PC-3 (cell line): ENCODE measurements around the gene TNRC18. TPM values are rescaled to one million over a fixed set of nuclear protein-coding genes. Genes with fewer than 3 reads are reported as not detected.

Experiments
- ATAC-seq: fragments of 200-7000 bp; cut with Tn5 transposase; 2 replicates; pipeline ENCODE4 v1.9.1; 2020; ENCODE audit warnings: mild to moderate bottlenecking, moderate library complexity
- BruUV-seq: library from RNA; stranded (reverse); fragments of 400-500 nt; replicated peaks from 2 replicates; lab custom pipeline; 2021; lab: Mats Ljungman, UMichigan
- CTCF ChIA-PET: fragments of 300-600 bp; sonication (Branson Sonifier 250); formaldehyde crosslinking; loops from one replicate; lab custom pipeline; 2022; ENCODE audit warnings: antibody characterized with exemption; lab: Charles Lee
- POLR2A ChIA-PET: fragments of 300-600 bp; sonication (Branson Sonifier 250); formaldehyde crosslinking; loops from one replicate; lab custom pipeline; 2022; ENCODE audit warnings: antibody characterized with exemption; ENCODE audit not compliant: unreplicated experiment; lab: Charles Lee
- DNase-seq: peaks from one replicate; pipeline ENCODE4 v3.0.0-alpha.2; 2015
- H2AFZ ChIP-seq: fragments of 300-600 bp; sonication (generic); 2 replicates; pipeline ENCODE4 v1.6.0; 2016; ENCODE audit warnings: antibody characterized with exemption, low read length
- H3F3A ChIP-seq: fragments of 300-600 bp; sonication (generic); one replicate; pipeline ENCODE4 v1.6.0; 2017; ENCODE audit warnings: antibody characterized with exemption, low read length, control low read depth, mild to moderate bottlenecking; ENCODE audit not compliant: unreplicated experiment
- H3K27ac ChIP-seq: fragments of 300-600 bp; sonication (generic); 2 replicates; pipeline ENCODE4 v1.5.1; 2016; ENCODE audit warnings: mild to moderate bottlenecking, low read length
- H3K27me3 ChIP-seq: fragments of 300-600 bp; sonication (generic); 2 replicates; pipeline ENCODE4 v1.6.1; 2016; ENCODE audit warnings: low read length, mixed read lengths
- H3K36me3 ChIP-seq: fragments of 300-600 bp; sonication (generic); 2 replicates; pipeline ENCODE4 v1.6.1; 2016; ENCODE audit warnings: low read depth, mixed run types, low read length, mixed read lengths
- H3K4me1 ChIP-seq: fragments of 300-600 bp; sonication (generic); 2 replicates; pipeline ENCODE4 v1.5.1; 2016; ENCODE audit warnings: low read length; ENCODE audit not compliant: insufficient read depth
- H3K4me2 ChIP-seq: fragments of 300-600 bp; sonication (generic); 2 replicates; pipeline ENCODE4 v1.6.0; 2016; ENCODE audit warnings: low read length
- H3K4me3 ChIP-seq: fragments of 300-600 bp; sonication (generic); 2 replicates; pipeline ENCODE4 v1.5.1; 2016; ENCODE audit warnings: mild to moderate bottlenecking, low read length, mixed read lengths
- H3K79me2 ChIP-seq: fragments of 300-600 bp; sonication (generic); 2 replicates; pipeline ENCODE4 v1.6.1; 2017; ENCODE audit warnings: low read length, mixed read lengths
- H3K9ac ChIP-seq: fragments of 300-600 bp; sonication (generic); 2 replicates; pipeline ENCODE4 v1.6.0; 2016; ENCODE audit warnings: mild to moderate bottlenecking, low read length
- H3K9me2 ChIP-seq: fragments of 300-600 bp; sonication (generic); replicated peaks from 2 replicates; pipeline ENCODE4 v1.6.1; 2016; ENCODE audit warnings: mixed run types, low read length, mixed read lengths
- H3K9me3 ChIP-seq: fragments of 300-600 bp; sonication (generic); 2 replicates; pipeline ENCODE4 v1.6.1; 2016; ENCODE audit warnings: low read length, mixed read lengths
- H4K20me1 ChIP-seq: fragments of 300-600 bp; sonication (generic); 2 replicates; pipeline ENCODE4 v1.6.1; 2016; ENCODE audit warnings: low read length, mixed read lengths
- CTCF ChIP-seq: fragments of 300-600 bp; sonication (generic); conservative IDR thresholded peaks from 2 replicates; pipeline ENCODE4 v1.5.1; 2017; ENCODE audit warnings: antibody characterized with exemption, low read depth, mild to moderate bottlenecking, low read length
- EZH2 ChIP-seq: fragments of 300-600 bp; sonication (generic); IDR thresholded peaks from one replicate; pipeline ENCODE4 v1.6.1; 2017; ENCODE audit warnings: antibody characterized with exemption, mild to moderate bottlenecking, low read length; ENCODE audit not compliant: unreplicated experiment
- EZH2phosphoT487 ChIP-seq: fragments of 300-600 bp; sonication (generic); IDR thresholded peaks from 2 replicates; pipeline ENCODE4 v1.6.1; 2018; ENCODE audit warnings: mild to moderate bottlenecking, antibody characterized with exemption, low read length, borderline replicate concordance
- intact Hi-C: fragments of 100-400 bp; cut with micrococcal nuclease; formaldehyde crosslinking; loops from 2 replicates; pipeline ENCODE4 v1.9.0; 2023
- total RNA-seq: library from RNA; depleted of rRNA; stranded (reverse); fragments of >200 nt; gene quantifications from 2 replicates; pipeline ENCODE4 v1.2.3, GENCODE V29; 2014

The TNRC18 gene
- total RNA-seq, 1 experiment from 2014 or later = 26.8 TPM

- DNase-seq = no peak
- H3K9me2 ChIP-seq = no peaks in the 10 kb centered on the region
- no peaks in the 10 kb centered on the region for H3K36me3 ChIP-seq
- H3K4me2 ChIP-seq = no peak overlapping the region
- peaks cover 20% of the 10 kb centered on the region for H3K79me2 ChIP-seq
- POLR2A ChIA-PET = no interaction called here
- CTCF ChIA-PET = no interaction called here
- no peak overlapping the region for H3K9ac ChIP-seq
- ATAC-seq = no peak
- no peaks in the 10 kb centered on the region for H4K20me1 ChIP-seq
- H3K4me3 ChIP-seq = no peak overlapping the region
- H3K4me1 ChIP-seq = no peaks in the 10 kb centered on the region
- no peaks in the 10 kb centered on the region for H3K9me3 ChIP-seq
- BruUV-seq = no TSS peak
- no peaks in the 10 kb centered on the region for H3F3A ChIP-seq
- TF ChIP-seq CTCF (no peak), EZH2phosphoT487 (no peak), EZH2 (no peak)
- H3K27ac ChIP-seq = no peak overlapping the region
- no peaks in the 10 kb centered on the region for H3K27me3 ChIP-seq
- intact Hi-C loops = no loop called here
- H2AFZ ChIP-seq = no peak overlapping the region
Observed at GRCh38 chr7:5394264-5395105, 29.1 kb downstream of the TNRC18 start.

- ATAC-seq = no peak
- CTCF ChIA-PET = no interaction called here
- POLR2A ChIA-PET = no interaction called here
- H2AFZ ChIP-seq = no peak overlapping the region
- H3F3A ChIP-seq = no peaks in the 10 kb centered on the region
- no peaks in the 10 kb centered on the region for H3K9me3 ChIP-seq
- no peaks in the 10 kb centered on the region for H3K27me3 ChIP-seq
- H3K4me3 ChIP-seq = no peak overlapping the region
- H3K27ac ChIP-seq = no peak overlapping the region
- no peaks in the 10 kb centered on the region for H3K4me1 ChIP-seq
- DNase-seq = no peak
- no peaks in the 10 kb centered on the region for H3K9me2 ChIP-seq
- H3K4me2 ChIP-seq = no peak overlapping the region
- TF ChIP-seq EZH2 (no peak), EZH2phosphoT487 (no peak), CTCF (no peak)
- no peak overlapping the region for H3K9ac ChIP-seq
- no peaks in the 10 kb centered on the region for H4K20me1 ChIP-seq
- intact Hi-C loops = no loop called here
- H3K79me2 ChIP-seq = peaks cover 20% of the 10 kb centered on the region
- no peaks in the 10 kb centered on the region for H3K36me3 ChIP-seq
- BruUV-seq = no TSS peak
Observed at GRCh38 chr7:5393748-5394147, 29.9 kb downstream of the TNRC18 start.

GRCh38 chr7:5393328-5393727 lies 30.3 kb downstream of the TNRC18 start:
- Histone ChIP-seq H3K36me3 (no peaks in the 10 kb centered on the region), H3F3A (no peaks in the 10 kb centered on the region), H4K20me1 (no peaks in the 10 kb centered on the region), H3K4me2 (no peak overlapping the region), H3K9ac (no peak overlapping the region), H3K4me3 (no peak overlapping the region), H3K4me1 (no peaks in the 10 kb centered on the region), H3K79me2 (peaks cover 20% of the 10 kb centered on the region), H3K9me3 (no peaks in the 10 kb centered on the region), H2AFZ (no peak overlapping the region), H3K9me2 (no peaks in the 10 kb centered on the region), H3K27me3 (no peaks in the 10 kb centered on the region), H3K27ac (no peak overlapping the region)
- CTCF ChIA-PET = no interaction called here
- TF ChIP-seq EZH2 (no peak), EZH2phosphoT487 (no peak), CTCF (no peak)
- intact Hi-C loops = no loop called here
- BruUV-seq = no TSS peak
- POLR2A ChIA-PET = no interaction called here
- ATAC-seq (no peak), DNase-seq (no peak)
